DND-41 (cell line): ENCODE data around the gene PIF1.

Source experiments
- ATAC-seq: fragments of 200-7000 bp; cut with Tn5 transposase; 3 replicates; pipeline ENCODE4 v1.9.1; 2021; ENCODE audit warnings: low read depth; ENCODE audit not compliant: insufficient read depth
- DNase-seq: peaks from one replicate; pipeline ENCODE4 v3.0.0-alpha.2; 2020
- H2AFZ ChIP-seq: 2 replicates; pipeline ENCODE4 v1.6.0; 2012; ENCODE audit warnings: low read depth, low read length
- H3K27ac ChIP-seq: 2 replicates; pipeline ENCODE4 v1.5.1; 2012; ENCODE audit warnings: low read length, inconsistent platforms
- H3K27me3 ChIP-seq: fragments of 200-600 bp; sonication (generic); 2 replicates; pipeline ENCODE4 v1.6.0; 2012; ENCODE audit warnings: low read length, mild to moderate bottlenecking, inconsistent platforms; ENCODE audit not compliant: insufficient read depth, poor library complexity
- H3K36me3 ChIP-seq: 2 replicates; pipeline ENCODE4 v1.5.1; 2012; ENCODE audit warnings: low read length, inconsistent platforms; ENCODE audit not compliant: insufficient read depth
- H3K4me1 ChIP-seq: 2 replicates; pipeline ENCODE4 v1.5.1; 2012; ENCODE audit warnings: mild to moderate bottlenecking, low read length; ENCODE audit not compliant: insufficient read depth
- H3K4me2 ChIP-seq: 2 replicates; pipeline ENCODE4 v1.6.0; 2012; ENCODE audit warnings: mild to moderate bottlenecking, moderate library complexity, low read length, inconsistent platforms; ENCODE audit not compliant: insufficient read depth
- H3K4me3 ChIP-seq, 2 experiments: fragments of 200-600 bp in 1 of 2; shearing (Covaris generic) in 1 of 2; 2 replicates each; pipeline ENCODE4 v1.5.1; 2012 to 2016; ENCODE audit warnings: inconsistent platforms in 2 of 2, low read length in 2 of 2, mild to moderate bottlenecking in 2 of 2, low read depth in 1 of 2, moderate library complexity in 1 of 2
- H3K79me2 ChIP-seq: 2 replicates; pipeline ENCODE4 v1.6.0; 2012; ENCODE audit warnings: low read length, inconsistent platforms; ENCODE audit not compliant: insufficient read depth
- H3K9ac ChIP-seq: 2 replicates; pipeline ENCODE4 v1.6.0; 2012; ENCODE audit warnings: low read depth, mild to moderate bottlenecking, inconsistent platforms, low read length, moderate library complexity
- H3K9me3 ChIP-seq: 2 replicates; pipeline ENCODE4 v1.5.1; 2012; ENCODE audit warnings: low read length, moderate library complexity, mild to moderate bottlenecking, inconsistent platforms; ENCODE audit not compliant: insufficient read depth, severe bottlenecking
- H4K20me1 ChIP-seq: 2 replicates; pipeline ENCODE4 v1.6.0; 2012; ENCODE audit warnings: low read length; ENCODE audit not compliant: insufficient read depth
- EZH2 ChIP-seq: IDR thresholded peaks from 3 replicates; pipeline ENCODE4 v1.6.1; 2012; ENCODE audit warnings: borderline replicate concordance, low read depth, mild to moderate bottlenecking, moderate library complexity, low read length, inconsistent platforms; ENCODE audit not compliant: severe bottlenecking
- TF ChIP-seq, protein P1 (sequence below): IDR thresholded peaks from 2 replicates; pipeline ENCODE4 v1.5.1; 2012; ENCODE audit warnings: borderline replicate concordance, low read length, moderate library complexity, mild to moderate bottlenecking; ENCODE audit not compliant: poor library complexity, severe bottlenecking; ENCODE audit errors: extremely low read depth

Gene PIF1

DNA sequence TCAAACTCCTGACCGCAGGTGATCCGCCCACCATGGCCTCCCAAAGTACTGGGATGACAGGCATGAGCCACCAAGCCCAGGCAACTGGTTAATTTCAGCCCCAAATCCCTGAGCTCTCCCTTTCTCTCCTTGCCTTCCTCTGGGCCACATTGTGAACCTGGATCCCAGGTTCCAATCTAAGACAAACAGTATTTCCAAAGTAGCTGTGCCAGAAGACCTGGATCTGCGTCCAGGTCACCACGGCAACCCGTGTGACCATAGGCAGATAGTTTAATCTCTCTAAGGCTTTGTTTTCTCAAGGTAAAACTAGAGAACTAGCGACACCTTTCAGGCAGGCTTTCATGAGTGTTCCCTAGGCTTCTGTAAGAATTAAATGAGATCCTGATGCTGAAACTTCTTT lies 44.1 kb downstream of the PIF1 start:
- H3K4me1 ChIP-seq: peaks cover 1% of the 10 kb centered on the region
- no peak for ATAC-seq

DNA sequence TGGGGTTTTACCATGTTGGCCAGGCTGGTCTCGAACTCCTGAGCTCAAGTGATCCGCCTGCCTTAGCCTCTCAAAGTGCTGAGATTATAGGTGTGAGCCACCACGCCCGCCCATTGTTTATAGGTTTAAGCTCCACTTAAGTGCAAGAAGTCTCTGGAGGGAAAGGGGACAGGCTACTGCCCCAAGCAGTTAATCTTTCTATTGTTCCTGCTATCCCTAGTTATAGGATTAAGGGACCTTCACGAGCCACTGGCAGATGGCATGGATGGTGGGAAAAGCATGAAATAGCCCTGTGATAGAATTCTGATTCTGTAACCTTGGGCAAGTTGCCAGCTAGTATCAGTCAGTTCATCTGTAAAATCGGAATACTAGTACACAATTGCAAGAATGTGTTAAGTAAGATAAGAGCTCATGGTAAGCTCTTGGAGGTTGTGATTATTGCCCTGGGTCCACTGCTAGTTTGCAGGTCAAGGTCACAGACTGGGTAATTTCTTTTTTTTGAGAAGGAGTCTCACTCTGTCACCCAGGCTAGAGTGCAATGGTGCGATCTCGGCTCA lies 44.8 kb downstream of the PIF1 start:
- no peak for ATAC-seq
- Histone ChIP-seq H3K4me2 (no peak overlapping the region), H3K9ac (no peak overlapping the region), H3K27ac (no peak overlapping the region), H3K4me3 (no peak overlapping the region), H3K27me3 (no peaks in the 10 kb centered on the region), H4K20me1 (no peaks in the 10 kb centered on the region), H3K9me3 (no peaks in the 10 kb centered on the region), H3K4me1 (peaks cover 7% of the 10 kb centered on the region), H3K36me3 (no peaks in the 10 kb centered on the region), H2AFZ (no peak overlapping the region), H3K79me2 (no peaks in the 10 kb centered on the region)
- TF ChIP-seq EZH2: no peak
- TF ChIP-seq, protein P1, sequence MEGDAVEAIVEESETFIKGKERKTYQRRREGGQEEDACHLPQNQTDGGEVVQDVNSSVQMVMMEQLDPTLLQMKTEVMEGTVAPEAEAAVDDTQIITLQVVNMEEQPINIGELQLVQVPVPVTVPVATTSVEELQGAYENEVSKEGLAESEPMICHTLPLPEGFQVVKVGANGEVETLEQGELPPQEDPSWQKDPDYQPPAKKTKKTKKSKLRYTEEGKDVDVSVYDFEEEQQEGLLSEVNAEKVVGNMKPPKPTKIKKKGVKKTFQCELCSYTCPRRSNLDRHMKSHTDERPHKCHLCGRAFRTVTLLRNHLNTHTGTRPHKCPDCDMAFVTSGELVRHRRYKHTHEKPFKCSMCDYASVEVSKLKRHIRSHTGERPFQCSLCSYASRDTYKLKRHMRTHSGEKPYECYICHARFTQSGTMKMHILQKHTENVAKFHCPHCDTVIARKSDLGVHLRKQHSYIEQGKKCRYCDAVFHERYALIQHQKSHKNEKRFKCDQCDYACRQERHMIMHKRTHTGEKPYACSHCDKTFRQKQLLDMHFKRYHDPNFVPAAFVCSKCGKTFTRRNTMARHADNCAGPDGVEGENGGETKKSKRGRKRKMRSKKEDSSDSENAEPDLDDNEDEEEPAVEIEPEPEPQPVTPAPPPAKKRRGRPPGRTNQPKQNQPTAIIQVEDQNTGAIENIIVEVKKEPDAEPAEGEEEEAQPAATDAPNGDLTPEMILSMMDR: no peak
- DNase-seq: no peak

More for the DNA sequence above, 44.1 kb downstream of the PIF1 start:
- H3K36me3 ChIP-seq: no peaks in the 10 kb centered on the region
- no peak overlapping the region for H2AFZ ChIP-seq
- no peaks in the 10 kb centered on the region for H4K20me1 ChIP-seq
- no peaks in the 10 kb centered on the region for H3K27me3 ChIP-seq
- H3K9me3 ChIP-seq: no peaks in the 10 kb centered on the region
- H3K9ac ChIP-seq: no peak overlapping the region
- no peaks in the 10 kb centered on the region for H3K79me2 ChIP-seq
- TF ChIP-seq EZH2: no peak
- TF ChIP-seq, protein P1: no peak
- H3K27ac ChIP-seq: no peak overlapping the region
- no peak for DNase-seq
- H3K4me2 ChIP-seq: no peak overlapping the region
- H3K4me3 ChIP-seq: no peak overlapping the region

DNA sequence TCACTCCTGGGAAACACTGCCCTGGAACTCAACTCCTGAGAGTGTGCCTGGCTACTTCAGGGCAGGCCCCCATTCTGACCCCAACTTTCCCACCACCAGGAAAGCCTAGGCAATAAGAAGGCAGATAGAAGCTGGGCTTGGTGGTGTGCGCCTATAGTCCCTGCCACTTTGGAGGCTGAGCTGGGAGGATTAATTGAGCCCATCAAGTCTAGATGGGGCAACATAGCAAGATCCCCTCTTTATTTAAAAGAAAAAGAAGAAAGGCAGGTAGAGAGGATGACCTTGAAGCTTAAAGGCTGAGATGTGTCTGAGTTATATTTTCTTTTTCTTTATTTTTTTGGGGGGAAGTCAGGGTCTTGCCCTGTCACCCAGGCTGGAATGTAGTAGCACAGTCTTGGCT lies 45.8 kb downstream of the PIF1 start:
- Histone ChIP-seq H3K9ac (no peak overlapping the region), H3K4me3 (no peak overlapping the region), H3K27me3 (no peaks in the 10 kb centered on the region), H3K4me1 (peaks cover 7% of the 10 kb centered on the region), H3K4me2 (no peak overlapping the region), H3K36me3 (no peaks in the 10 kb centered on the region), H4K20me1 (no peaks in the 10 kb centered on the region), H2AFZ (no peak overlapping the region), H3K9me3 (no peaks in the 10 kb centered on the region), H3K79me2 (no peaks in the 10 kb centered on the region), H3K27ac (no peak overlapping the region)
- ATAC-seq (no peak), DNase-seq (no peak)
- TF ChIP-seq EZH2: no peak
- TF ChIP-seq, protein P1: no peak
